SJSA1 (cell line): ENCODE results near the gene CTXN1. TPM values are rescaled to one million over a fixed set of nuclear protein-coding genes. Genes with fewer than 3 reads are reported as not detected.
"Not testable (repeated sequence)": the region's sequence is repeated elsewhere in the genome, so short reads cannot be mapped to it uniquely, and the experiment has no call there.

Experiments
- DNase-seq, 2 experiments: peaks; one replicate each; pipeline ENCODE4 v3.0.0-alpha.2; 2015 to 2020; ENCODE audit warnings: low spot score in 2 of 2, low read depth in 1 of 2
- H3K27ac ChIP-seq: fragments of 250-450 bp; sonication (Bioruptor Pico); 2 replicates; pipeline ENCODE4 v1.5.1; 2020; ENCODE audit warnings: mild to moderate bottlenecking, moderate library complexity
- H3K27me3 ChIP-seq: fragments of 250-450 bp; sonication (Bioruptor Pico); replicated peaks from 2 replicates; pipeline ENCODE4 v1.5.1; 2020; ENCODE audit warnings: mild to moderate bottlenecking, moderate library complexity
- H3K36me3 ChIP-seq: fragments of 250-450 bp; sonication (Bioruptor Pico); 2 replicates; pipeline ENCODE4 v1.5.1; 2020; ENCODE audit warnings: mild to moderate bottlenecking
- H3K4me1 ChIP-seq: fragments of 250-450 bp; sonication (Bioruptor Pico); replicated peaks from 2 replicates; pipeline ENCODE4 v1.6.1; 2021; ENCODE audit warnings: mild to moderate bottlenecking
- H3K4me3 ChIP-seq: fragments of 250-450 bp; sonication (Bioruptor Pico); 2 replicates; pipeline ENCODE4 v1.5.1; 2020; ENCODE audit warnings: mild to moderate bottlenecking
- H3K9me3 ChIP-seq: fragments of 250-450 bp; sonication (Bioruptor Pico); replicated peaks from 2 replicates; pipeline ENCODE4 v1.5.1; 2020; ENCODE audit warnings: mild to moderate bottlenecking
- total RNA-seq: library from RNA; depleted of rRNA; stranded (reverse); fragments of >200 nt; shearing (Covaris generic); gene quantifications from 2 replicates; pipeline ENCODE4 v1.2.3, GENCODE V29; 2014

CTXN1 gene
- total RNA-seq, 1 experiment from 2014 or later = not detected

GRCh38 chr19:7934766-7935165 lies 8.8 kb upstream of the CTXN1 start:
- H3K27ac ChIP-seq = no peak overlapping the region
- H3K4me1 ChIP-seq = peaks cover 6% of the 10 kb centered on the region
- DNase-seq = no peak
- peaks cover 98% of the 10 kb centered on the region for H3K36me3 ChIP-seq
- no peaks in the 10 kb centered on the region for H3K9me3 ChIP-seq
- H3K27me3 ChIP-seq = no peaks in the 10 kb centered on the region
- no peak overlapping the region for H3K4me3 ChIP-seq

GRCh38 chr19:7933828-7934725 lies 8.1 kb upstream of the CTXN1 start:
- no peak for DNase-seq
- Histone ChIP-seq H3K9me3 (no peaks in the 10 kb centered on the region), H3K36me3 (peaks cover 91% of the 10 kb centered on the region), H3K4me3 (no peak overlapping the region), H3K27ac (no peak overlapping the region), H3K4me1 (peaks cover 13% of the 10 kb centered on the region), H3K27me3 (no peaks in the 10 kb centered on the region)

GRCh38 chr19:7933411-7933810 lies 7.5 kb upstream of the CTXN1 start:
- H3K9me3 ChIP-seq = no peaks in the 10 kb centered on the region
- no peak overlapping the region for H3K27ac ChIP-seq
- H3K4me1 ChIP-seq = peaks cover 17% of the 10 kb centered on the region
- H3K36me3 ChIP-seq = peaks cover 85% of the 10 kb centered on the region
- no peaks in the 10 kb centered on the region for H3K27me3 ChIP-seq
- no peak overlapping the region for H3K4me3 ChIP-seq
- DNase-seq = no peak

GRCh38 chr19:7932930-7933300 lies 7.0 kb upstream of the CTXN1 start:
- Histone ChIP-seq H3K9me3 (no peaks in the 10 kb centered on the region), H3K4me3 (no peak overlapping the region), H3K36me3 (peaks cover 80% of the 10 kb centered on the region), H3K4me1 (peaks cover 22% of the 10 kb centered on the region), H3K27ac (no peak overlapping the region), H3K27me3 (no peaks in the 10 kb centered on the region)
- DNase-seq = no peak

GRCh38 chr19:7932276-7932929 lies 6.5 kb upstream of the CTXN1 start:
- Histone ChIP-seq H3K4me3 (no peak overlapping the region), H3K36me3 (peaks cover 75% of the 10 kb centered on the region), H3K27me3 (no peaks in the 10 kb centered on the region), H3K9me3 (no peaks in the 10 kb centered on the region), H3K27ac (no peak overlapping the region), H3K4me1 (peaks cover 26% of the 10 kb centered on the region)
- no peak for DNase-seq

GRCh38 chr19:7931221-7932061 lies 5.5 kb upstream of the CTXN1 start:
- H3K4me3 ChIP-seq = no peak overlapping the region
- H3K4me1 ChIP-seq = peaks cover 27% of the 10 kb centered on the region
- no peak overlapping the region for H3K27ac ChIP-seq
- H3K9me3 ChIP-seq = no peaks in the 10 kb centered on the region
- H3K27me3 ChIP-seq = no peaks in the 10 kb centered on the region
- DNase-seq = no peak
- peaks cover 71% of the 10 kb centered on the region for H3K36me3 ChIP-seq

GRCh38 chr19:7930765-7931164 lies 4.8 kb upstream of the CTXN1 start:
- Histone ChIP-seq H3K27ac (no peak overlapping the region), H3K9me3 (no peaks in the 10 kb centered on the region), H3K36me3 (peaks cover 67% of the 10 kb centered on the region), H3K27me3 (no peaks in the 10 kb centered on the region), H3K4me3 (no peak overlapping the region), H3K4me1 (peaks cover 31% of the 10 kb centered on the region)
- DNase-seq = no peak

GRCh38 chr19:7930030-7930429 lies 4.1 kb upstream of the CTXN1 start:
- Histone ChIP-seq H3K36me3 (peaks cover 60% of the 10 kb centered on the region), H3K27ac (peak overlapping the region; percentile 41), H3K4me1 (peaks cover 39% of the 10 kb centered on the region)
- H3K27me3 ChIP-seq, H3K4me3 ChIP-seq, DNase-seq, H3K9me3 ChIP-seq: not testable (repeated sequence)

GRCh38 chr19:7928741-7929701 lies 3.1 kb upstream of the CTXN1 start:
- H3K4me1 ChIP-seq = peaks cover 40% of the 10 kb centered on the region
- H3K27me3 ChIP-seq = peaks cover 6% of the 10 kb centered on the region
- no peak overlapping the region for H3K4me3 ChIP-seq
- peak overlapping the region; percentile 41 for H3K27ac ChIP-seq
- peaks cover 5% of the 10 kb centered on the region for H3K9me3 ChIP-seq
- peak; percentile 75 to 86 for DNase-seq
- H3K36me3 ChIP-seq = peaks cover 50% of the 10 kb centered on the region

- no peak overlapping the region for H3K27ac ChIP-seq
- DNase-seq = no peak
- peaks cover 5% of the 10 kb centered on the region for H3K9me3 ChIP-seq
- peaks cover 40% of the 10 kb centered on the region for H3K4me1 ChIP-seq
- H3K36me3 ChIP-seq = peaks cover 43% of the 10 kb centered on the region
- H3K4me3 ChIP-seq = no peak overlapping the region
- peaks cover 6% of the 10 kb centered on the region for H3K27me3 ChIP-seq
Measured at GRCh38 chr19:7928334-7928706, 2.4 kb upstream of the CTXN1 start.

- DNase-seq = no peak
- H3K9me3 ChIP-seq = peaks cover 5% of the 10 kb centered on the region
- peaks cover 40% of the 10 kb centered on the region for H3K4me1 ChIP-seq
- peaks cover 38% of the 10 kb centered on the region for H3K36me3 ChIP-seq
- H3K27ac ChIP-seq = no peak overlapping the region
- H3K4me3 ChIP-seq = no peak overlapping the region
- H3K27me3 ChIP-seq = peaks cover 6% of the 10 kb centered on the region
Measured at GRCh38 chr19:7927605-7928333, 1.8 kb upstream of the CTXN1 start.

GRCh38 chr19:7926727-7927604 lies 1.0 kb upstream of the CTXN1 start:
- Histone ChIP-seq H3K9me3 (peaks cover 5% of the 10 kb centered on the region), H3K4me1 (peaks cover 42% of the 10 kb centered on the region), H3K36me3 (peaks cover 38% of the 10 kb centered on the region), H3K4me3 (no peak overlapping the region), H3K27ac (no peak overlapping the region), H3K27me3 (peaks cover 6% of the 10 kb centered on the region)
- DNase-seq = no peak
